WTC11 (cell line): ENCODE data around the gene SHROOM3. TPM values are rescaled to one million over a fixed set of nuclear protein-coding genes. Genes with fewer than 3 reads are reported as not detected.

Experiments used
- ATAC-seq: fragments of 200-7000 bp; cut with Tn5 transposase; 2 replicates; pipeline ENCODE4 v1.10.0; 2021; ENCODE audit warnings: mild to moderate bottlenecking, moderate library complexity
- CTCF ChIA-PET: fragments of 300-600 bp; sonication (Branson Sonifier 250); formaldehyde crosslinking; loops from one replicate; lab custom pipeline; 2021; ENCODE audit warnings: antibody characterized with exemption; lab: Charles Lee
- POLR2A ChIA-PET: fragments of 350-600 bp; sonication (Branson Sonifier 250); formaldehyde crosslinking; loops from one replicate; lab custom pipeline; 2021; ENCODE audit warnings: antibody characterized with exemption; lab: Charles Lee
- DNase-seq: peaks from one replicate; pipeline ENCODE4 v3.0.0; 2021; ENCODE audit warnings: low spot score
- H3K27ac Mint-ChIP-seq: 2 replicates; pipeline ENCODE4 v1.8.0; 2021; ENCODE audit warnings: mixed read lengths
- H3K27me3 Mint-ChIP-seq: 2 replicates; pipeline ENCODE4 v1.8.0; 2021; ENCODE audit warnings: low read depth, mild to moderate bottlenecking, moderate library complexity, mixed read lengths
- H3K36me3 Mint-ChIP-seq: 2 replicates; pipeline ENCODE4 v1.8.0; 2021; ENCODE audit warnings: mixed read lengths
- H3K4me1 Mint-ChIP-seq: 2 replicates; pipeline ENCODE4 v1.8.0; 2022; ENCODE audit warnings: mixed read lengths
- H3K4me3 Mint-ChIP-seq: 2 replicates; pipeline ENCODE4 v1.8.0; 2021; ENCODE audit warnings: mild to moderate bottlenecking, moderate library complexity, mixed read lengths
- H3K9me3 Mint-ChIP-seq: 2 replicates; pipeline ENCODE4 v1.8.0; 2021; ENCODE audit warnings: mixed read lengths
- ATF3 ChIP-seq: sonication (generic); formaldehyde crosslinking; conservative IDR thresholded peaks from 2 replicates; pipeline ENCODE4 v1.8.1; 2022; ENCODE audit warnings: mild to moderate bottlenecking, missing genetic modification reagents
- CDX4 ChIP-seq: fragments of 250-450 bp; sonication (Bioruptor Pico); IDR thresholded peaks from 2 replicates; pipeline ENCODE4 v1.9.0; 2021; ENCODE audit warnings: moderate library complexity, mild to moderate bottlenecking, inconsistent platforms, borderline replicate concordance
- ETV6 ChIP-seq: sonication (generic); formaldehyde crosslinking; IDR thresholded peaks from 2 replicates; pipeline ENCODE4 v1.8.1; 2022; ENCODE audit warnings: mild to moderate bottlenecking, missing genetic modification reagents
- FOXK1 ChIP-seq: sonication (generic); formaldehyde crosslinking; IDR thresholded peaks from 2 replicates; pipeline ENCODE4 v1.8.0; 2022; ENCODE audit warnings: mild to moderate bottlenecking, moderate library complexity, missing genetic modification reagents
- GRHL2 ChIP-seq: fragments of 250-450 bp; sonication (Bioruptor Pico); IDR thresholded peaks from 2 replicates; pipeline ENCODE4 v1.8.0; 2022; ENCODE audit warnings: mild to moderate bottlenecking, moderate library complexity; ENCODE audit not compliant: insufficient replicate concordance, severe bottlenecking
- HMGA2 ChIP-seq: fragments of 250-450 bp; sonication (Bioruptor Pico); IDR thresholded peaks from 2 replicates; pipeline ENCODE4 v1.4.0; 2021; ENCODE audit warnings: mild to moderate bottlenecking, moderate library complexity
- IRF2 ChIP-seq: sonication (generic); formaldehyde crosslinking; IDR thresholded peaks from 2 replicates; pipeline ENCODE4 v1.8.0; 2022; ENCODE audit warnings: low read depth, missing genetic modification reagents, borderline replicate concordance
- JAZF1 ChIP-seq: fragments of 250-450 bp; sonication (Bioruptor Pico); IDR thresholded peaks from 2 replicates; pipeline ENCODE4 v1.9.0; 2021; ENCODE audit warnings: moderate library complexity, mild to moderate bottlenecking, inconsistent platforms
- JUN ChIP-seq: sonication (generic); formaldehyde crosslinking; IDR thresholded peaks from 2 replicates; pipeline ENCODE4 v1.8.0; 2023; ENCODE audit warnings: mild to moderate bottlenecking, missing genetic modification reagents
- MAX ChIP-seq: sonication (generic); formaldehyde crosslinking; IDR thresholded peaks from 2 replicates; pipeline ENCODE4 v1.8.0; 2022; ENCODE audit warnings: mild to moderate bottlenecking, missing genetic modification reagents
- MXD4 ChIP-seq: fragments of 250-450 bp; sonication (Bioruptor Pico); IDR thresholded peaks from 2 replicates; pipeline ENCODE4 v1.8.0; 2021; ENCODE audit warnings: mild to moderate bottlenecking, moderate library complexity, borderline replicate concordance
- NFE2L1 ChIP-seq: sonication (generic); formaldehyde crosslinking; IDR thresholded peaks from 2 replicates; pipeline ENCODE4 v1.8.1; 2023; ENCODE audit warnings: missing genetic modification reagents
- NFYB ChIP-seq: sonication (generic); formaldehyde crosslinking; conservative IDR thresholded peaks from 2 replicates; pipeline ENCODE4 v1.8.0; 2022; ENCODE audit warnings: low read depth, missing genetic modification reagents
- NR3C1 ChIP-seq: sonication (generic); formaldehyde crosslinking; conservative IDR thresholded peaks from 2 replicates; pipeline ENCODE4 v1.8.1; 2023; ENCODE audit warnings: low read depth, mild to moderate bottlenecking, missing genetic modification reagents
- RELA ChIP-seq: sonication (generic); formaldehyde crosslinking; IDR thresholded peaks from 2 replicates; pipeline ENCODE4 v1.8.1; 2022; ENCODE audit warnings: missing genetic modification reagents, mild to moderate bottlenecking, borderline replicate concordance
- SOX15 ChIP-seq: fragments of 250-450 bp; sonication (Bioruptor Pico); IDR thresholded peaks from 2 replicates; pipeline ENCODE4 v1.9.0; 2021; ENCODE audit warnings: mild to moderate bottlenecking
- TCF7 ChIP-seq: sonication (generic); formaldehyde crosslinking; IDR thresholded peaks from 2 replicates; pipeline ENCODE4 v1.8.0; 2022; ENCODE audit warnings: mild to moderate bottlenecking, low read depth, missing genetic modification reagents, moderate library complexity
- ZNF416 ChIP-seq: fragments of 250-450 bp; sonication (Bioruptor Pico); IDR thresholded peaks from 2 replicates; pipeline ENCODE4 v1.9.0; 2021; ENCODE audit warnings: mild to moderate bottlenecking, inconsistent platforms
- total RNA-seq: library from RNA; stranded (reverse); gene quantifications from 3 replicates; pipeline ENCODE4 v1.2.3, GENCODE V29; 2021
- TF ChIP-seq, protein P1 (sequence below): sonication (generic); formaldehyde crosslinking; IDR thresholded peaks from 2 replicates; pipeline ENCODE4 v1.8.1; 2023; ENCODE audit warnings: mild to moderate bottlenecking, missing genetic modification reagents, borderline replicate concordance
- TF ChIP-seq, protein P2 (sequence below): sonication (generic); formaldehyde crosslinking; IDR thresholded peaks from 2 replicates; pipeline ENCODE4 v1.8.0; 2023; ENCODE audit warnings: missing genetic modification reagents, mild to moderate bottlenecking, borderline replicate concordance
- TF ChIP-seq, protein P3 (sequence below): fragments of 200-600 bp; IDR thresholded peaks from 2 replicates; pipeline ENCODE4 v1.8.0; 2022; ENCODE audit warnings: antibody characterized with exemption

SHROOM3 gene
- total RNA-seq, 1 experiment from 2014 or later: 71.9 TPM

DNA sequence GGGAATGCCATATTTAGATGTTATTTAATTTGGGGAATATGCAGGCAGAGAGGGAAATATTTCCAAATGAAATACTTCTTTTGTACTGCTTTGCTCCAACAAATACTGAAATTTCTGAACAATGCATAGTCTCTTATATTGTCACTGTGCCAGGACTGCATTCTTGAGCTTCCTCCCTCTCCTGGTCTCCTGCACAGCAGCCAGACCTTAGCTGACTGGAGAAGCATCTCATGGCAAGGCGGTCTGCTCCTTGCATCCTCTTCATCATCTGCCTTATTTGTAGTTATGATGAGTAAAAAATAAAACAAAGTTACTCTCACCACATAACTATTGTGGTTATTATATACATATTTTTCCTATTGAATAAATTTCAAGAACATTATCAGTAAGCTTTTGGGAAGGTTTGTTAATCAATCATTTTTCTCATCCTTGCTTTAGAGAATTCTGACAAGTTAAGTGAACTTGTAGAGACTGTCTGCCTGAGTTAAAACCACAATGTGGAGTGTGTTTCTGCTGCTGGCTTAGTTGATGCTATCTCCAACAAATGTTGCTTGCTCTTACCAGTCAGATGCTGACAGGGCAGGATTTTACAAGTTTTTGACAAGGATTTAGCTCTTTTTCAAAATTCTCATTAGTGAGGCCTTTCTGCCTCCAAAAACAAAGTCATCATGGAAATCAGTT is 309.4 kb downstream of the SHROOM3 start:
- peaks cover 19% of the 10 kb centered on the region for H3K4me1 Mint-ChIP-seq
- no peak for ATAC-seq
- TF ChIP-seq MAX (CRISPR knock-in tag) (no peak), JUN (CRISPR knock-in tag) (no peak), SOX15 (CRISPR knock-in tag) (no peak), JAZF1 (no peak), FOXK1 (CRISPR knock-in tag) (no peak), ETV6 (no peak), ZNF416 (CRISPR knock-in tag) (no peak), IRF2 (CRISPR knock-in tag) (no peak), RELA (CRISPR knock-in tag) (no peak), CDX4 (CRISPR knock-in tag) (no peak)
- TF ChIP-seq, protein P1, sequence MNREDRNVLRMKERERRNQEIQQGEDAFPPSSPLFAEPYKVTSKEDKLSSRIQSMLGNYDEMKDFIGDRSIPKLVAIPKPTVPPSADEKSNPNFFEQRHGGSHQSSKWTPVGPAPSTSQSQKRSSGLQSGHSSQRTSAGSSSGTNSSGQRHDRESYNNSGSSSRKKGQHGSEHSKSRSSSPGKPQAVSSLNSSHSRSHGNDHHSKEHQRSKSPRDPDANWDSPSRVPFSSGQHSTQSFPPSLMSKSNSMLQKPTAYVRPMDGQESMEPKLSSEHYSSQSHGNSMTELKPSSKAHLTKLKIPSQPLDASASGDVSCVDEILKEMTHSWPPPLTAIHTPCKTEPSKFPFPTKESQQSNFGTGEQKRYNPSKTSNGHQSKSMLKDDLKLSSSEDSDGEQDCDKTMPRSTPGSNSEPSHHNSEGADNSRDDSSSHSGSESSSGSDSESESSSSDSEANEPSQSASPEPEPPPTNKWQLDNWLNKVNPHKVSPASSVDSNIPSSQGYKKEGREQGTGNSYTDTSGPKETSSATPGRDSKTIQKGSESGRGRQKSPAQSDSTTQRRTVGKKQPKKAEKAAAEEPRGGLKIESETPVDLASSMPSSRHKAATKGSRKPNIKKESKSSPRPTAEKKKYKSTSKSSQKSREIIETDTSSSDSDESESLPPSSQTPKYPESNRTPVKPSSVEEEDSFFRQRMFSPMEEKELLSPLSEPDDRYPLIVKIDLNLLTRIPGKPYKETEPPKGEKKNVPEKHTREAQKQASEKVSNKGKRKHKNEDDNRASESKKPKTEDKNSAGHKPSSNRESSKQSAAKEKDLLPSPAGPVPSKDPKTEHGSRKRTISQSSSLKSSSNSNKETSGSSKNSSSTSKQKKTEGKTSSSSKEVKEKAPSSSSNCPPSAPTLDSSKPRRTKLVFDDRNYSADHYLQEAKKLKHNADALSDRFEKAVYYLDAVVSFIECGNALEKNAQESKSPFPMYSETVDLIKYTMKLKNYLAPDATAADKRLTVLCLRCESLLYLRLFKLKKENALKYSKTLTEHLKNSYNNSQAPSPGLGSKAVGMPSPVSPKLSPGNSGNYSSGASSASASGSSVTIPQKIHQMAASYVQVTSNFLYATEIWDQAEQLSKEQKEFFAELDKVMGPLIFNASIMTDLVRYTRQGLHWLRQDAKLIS (CRISPR knock-in tag): no peak
- TF ChIP-seq, all 79 proteins: peak for 0
- Mint-ChIP-seq H3K27me3 (no peaks in the 10 kb centered on the region), H3K9me3 (no peaks in the 10 kb centered on the region), H3K36me3 (peaks cover 14% of the 10 kb centered on the region), H3K4me3 (no peak overlapping the region), H3K27ac (no peak overlapping the region)
- ChIA-PET CTCF (interaction anchor here (1.3 kb wide), 1 partner anchor 14 kb away, joined by 4 read pairs; no protein-coding TSS in a partner anchor), POLR2A (no interaction called here)
- DNase-seq: no peak

DNA sequence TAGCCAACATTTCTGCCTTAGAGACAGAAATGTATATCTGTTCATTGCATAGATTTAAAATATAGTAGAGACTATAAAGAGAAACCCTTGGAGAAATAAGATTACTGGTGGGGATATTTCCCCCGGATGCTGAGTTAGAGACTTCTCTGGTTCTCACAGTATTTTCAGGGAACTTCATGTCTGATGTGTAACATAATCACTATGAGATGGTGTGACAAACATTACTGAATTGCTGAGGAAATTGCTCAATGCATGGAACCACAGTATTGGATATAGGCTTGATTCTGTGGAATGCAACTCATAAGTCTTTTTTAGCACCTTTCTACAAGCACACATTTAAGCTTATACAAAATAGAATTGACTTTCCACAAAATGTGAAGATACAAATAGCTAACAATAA is 310.2 kb downstream of the SHROOM3 start:
- H3K4me3 Mint-ChIP-seq: no peak overlapping the region
- peak overlapping the region; percentile 61; the same call in 1 of the 2 replicates for H3K27ac Mint-ChIP-seq
- peaks cover 19% of the 10 kb centered on the region for H3K4me1 Mint-ChIP-seq
- CTCF ChIA-PET: interaction anchor here (1.3 kb wide), 1 partner anchor 13 kb away, joined by 4 read pairs; no protein-coding TSS in a partner anchor
- TF ChIP-seq GRHL2: no peak
- TF ChIP-seq IRF2 (CRISPR knock-in tag): no peak
- TF ChIP-seq, protein P2, sequence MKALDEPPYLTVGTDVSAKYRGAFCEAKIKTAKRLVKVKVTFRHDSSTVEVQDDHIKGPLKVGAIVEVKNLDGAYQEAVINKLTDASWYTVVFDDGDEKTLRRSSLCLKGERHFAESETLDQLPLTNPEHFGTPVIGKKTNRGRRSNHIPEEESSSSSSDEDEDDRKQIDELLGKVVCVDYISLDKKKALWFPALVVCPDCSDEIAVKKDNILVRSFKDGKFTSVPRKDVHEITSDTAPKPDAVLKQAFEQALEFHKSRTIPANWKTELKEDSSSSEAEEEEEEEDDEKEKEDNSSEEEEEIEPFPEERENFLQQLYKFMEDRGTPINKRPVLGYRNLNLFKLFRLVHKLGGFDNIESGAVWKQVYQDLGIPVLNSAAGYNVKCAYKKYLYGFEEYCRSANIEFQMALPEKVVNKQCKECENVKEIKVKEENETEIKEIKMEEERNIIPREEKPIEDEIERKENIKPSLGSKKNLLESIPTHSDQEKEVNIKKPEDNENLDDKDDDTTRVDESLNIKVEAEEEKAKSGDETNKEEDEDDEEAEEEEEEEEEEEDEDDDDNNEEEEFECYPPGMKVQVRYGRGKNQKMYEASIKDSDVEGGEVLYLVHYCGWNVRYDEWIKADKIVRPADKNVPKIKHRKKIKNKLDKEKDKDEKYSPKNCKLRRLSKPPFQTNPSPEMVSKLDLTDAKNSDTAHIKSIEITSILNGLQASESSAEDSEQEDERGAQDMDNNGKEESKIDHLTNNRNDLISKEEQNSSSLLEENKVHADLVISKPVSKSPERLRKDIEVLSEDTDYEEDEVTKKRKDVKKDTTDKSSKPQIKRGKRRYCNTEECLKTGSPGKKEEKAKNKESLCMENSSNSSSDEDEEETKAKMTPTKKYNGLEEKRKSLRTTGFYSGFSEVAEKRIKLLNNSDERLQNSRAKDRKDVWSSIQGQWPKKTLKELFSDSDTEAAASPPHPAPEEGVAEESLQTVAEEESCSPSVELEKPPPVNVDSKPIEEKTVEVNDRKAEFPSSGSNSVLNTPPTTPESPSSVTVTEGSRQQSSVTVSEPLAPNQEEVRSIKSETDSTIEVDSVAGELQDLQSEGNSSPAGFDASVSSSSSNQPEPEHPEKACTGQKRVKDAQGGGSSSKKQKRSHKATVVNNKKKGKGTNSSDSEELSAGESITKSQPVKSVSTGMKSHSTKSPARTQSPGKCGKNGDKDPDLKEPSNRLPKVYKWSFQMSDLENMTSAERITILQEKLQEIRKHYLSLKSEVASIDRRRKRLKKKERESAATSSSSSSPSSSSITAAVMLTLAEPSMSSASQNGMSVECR (CRISPR knock-in tag): no peak
- no peak for TF ChIP-seq TCF7
- no peak for TF ChIP-seq ATF3
- TF ChIP-seq, protein P3, sequence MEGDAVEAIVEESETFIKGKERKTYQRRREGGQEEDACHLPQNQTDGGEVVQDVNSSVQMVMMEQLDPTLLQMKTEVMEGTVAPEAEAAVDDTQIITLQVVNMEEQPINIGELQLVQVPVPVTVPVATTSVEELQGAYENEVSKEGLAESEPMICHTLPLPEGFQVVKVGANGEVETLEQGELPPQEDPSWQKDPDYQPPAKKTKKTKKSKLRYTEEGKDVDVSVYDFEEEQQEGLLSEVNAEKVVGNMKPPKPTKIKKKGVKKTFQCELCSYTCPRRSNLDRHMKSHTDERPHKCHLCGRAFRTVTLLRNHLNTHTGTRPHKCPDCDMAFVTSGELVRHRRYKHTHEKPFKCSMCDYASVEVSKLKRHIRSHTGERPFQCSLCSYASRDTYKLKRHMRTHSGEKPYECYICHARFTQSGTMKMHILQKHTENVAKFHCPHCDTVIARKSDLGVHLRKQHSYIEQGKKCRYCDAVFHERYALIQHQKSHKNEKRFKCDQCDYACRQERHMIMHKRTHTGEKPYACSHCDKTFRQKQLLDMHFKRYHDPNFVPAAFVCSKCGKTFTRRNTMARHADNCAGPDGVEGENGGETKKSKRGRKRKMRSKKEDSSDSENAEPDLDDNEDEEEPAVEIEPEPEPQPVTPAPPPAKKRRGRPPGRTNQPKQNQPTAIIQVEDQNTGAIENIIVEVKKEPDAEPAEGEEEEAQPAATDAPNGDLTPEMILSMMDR: no peak
- TF ChIP-seq NR3C1: no peak
- no peak for TF ChIP-seq MXD4 (CRISPR knock-in tag)
- TF ChIP-seq NFYB (CRISPR knock-in tag): no peak
- no peak for TF ChIP-seq HMGA2 (CRISPR knock-in tag)
- no peak for TF ChIP-seq NFE2L1 (CRISPR knock-in tag)
- TF ChIP-seq, all 79 proteins: peak for 0
- ATAC-seq (no peak), DNase-seq (no peak)
- POLR2A ChIA-PET: no interaction called here
- H3K36me3 Mint-ChIP-seq: peaks cover 15% of the 10 kb centered on the region
- H3K27me3 Mint-ChIP-seq: no peaks in the 10 kb centered on the region
- no peaks in the 10 kb centered on the region for H3K9me3 Mint-ChIP-seq
